GM10248 (cell line): ENCODE results near the gene HOXC4.

Source experiments
- CTCF ChIA-PET: fragments of 300-600 bp; sonication (Branson Sonifier 250); formaldehyde crosslinking; extraction: SDS; loops from one replicate; lab custom pipeline; 2021; ENCODE audit warnings: antibody characterized with exemption; lab: Yijun Ruan, JAX
- POLR2A ChIA-PET: fragments of 350-650 bp; sonication (Branson Sonifier 250); formaldehyde crosslinking; extraction: SDS; loops from one replicate; lab custom pipeline; 2020; ENCODE audit warnings: antibody characterized with exemption; lab: Yijun Ruan, JAX
- DNase-seq: peaks from one replicate; pipeline ENCODE4 v3.0.0; 2012; ENCODE audit errors: extremely low spot score
- CTCF ChIP-seq: IDR thresholded peaks from 2 replicates; pipeline ENCODE4 v1.5.1; 2012; ENCODE audit warnings: mild to moderate bottlenecking, low read depth; ENCODE audit errors: extremely low read depth, missing control alignments, control extremely low read depth

Gene HOXC4

GRCh38 chr12:54060174-54060974 lies 6.7 kb downstream of the HOXC4 start:
- POLR2A ChIA-PET: no interaction called here
- TF ChIP-seq CTCF: no peak
- DNase-seq: no peak
- CTCF ChIA-PET: interaction anchor here (0.7 to 1.4 kb wide), 4 partner anchors 10 to 314 kb away, joined by 3 to 5 read pairs (median 4); partner anchors contain the start of gene HOXC5

GRCh38 chr12:54060975-54061778 lies 7.5 kb downstream of the HOXC4 start:
- CTCF ChIA-PET: interaction anchor here (0.7 to 1.4 kb wide), 5 partner anchors 10 to 315 kb away, joined by 3 to 4 read pairs (median 3); partner anchors contain the start of gene HOXC5
- no peak for TF ChIP-seq CTCF
- no peak for DNase-seq
- POLR2A ChIA-PET: no interaction called here

- no peak for DNase-seq
- no peak for TF ChIP-seq CTCF
- ChIA-PET CTCF (interaction anchor here (0.9 kb wide), 1 partner anchor 11 kb away, joined by 3 read pairs; no protein-coding TSS in a partner anchor), POLR2A (no interaction called here)
Observed at GRCh38 chr12:54065677-54066076, 12.0 kb downstream of the HOXC4 start.

- no peak for TF ChIP-seq CTCF
- no peak for DNase-seq
- POLR2A ChIA-PET: no interaction called here
- CTCF ChIA-PET: no interaction called here
Observed at GRCh38 chr12:54066408-54066807, 12.8 kb downstream of the HOXC4 start.

GRCh38 chr12:54068418-54069070 lies 14.9 kb downstream of the HOXC4 start:
- ChIA-PET POLR2A (no interaction called here), CTCF (no interaction called here)
- DNase-seq: no peak
- no peak for TF ChIP-seq CTCF

GRCh38 chr12:54071942-54072341 lies 18.3 kb downstream of the HOXC4 start:
- DNase-seq: no peak
- TF ChIP-seq CTCF: no peak
- POLR2A ChIA-PET: interaction anchor here (0.9 kb wide), 1 partner anchor 18 kb away, joined by 3 read pairs; the partner anchor contains the start of gene HOXC4
- CTCF ChIA-PET: interaction anchor here (1.5 to 1.9 kb wide), 2 partner anchors 11 to 40 kb away, joined by 4 to 8 read pairs; partner anchors contain the start of gene HOXC5
